Measurements from ENCODE around the gene RBMS2. TPM values are rescaled to one million over a fixed set of nuclear protein-coding genes. Genes with fewer than 3 reads are reported as not detected.

RBMS2 gene
- total and polyA plus RNA-seq, 9 of the 15 experiments (the other 6 are each of a cell fraction or from before 2014, with no cell fraction given), result 0.08 to 10.5 (median 0.31) TPM

DNA sequence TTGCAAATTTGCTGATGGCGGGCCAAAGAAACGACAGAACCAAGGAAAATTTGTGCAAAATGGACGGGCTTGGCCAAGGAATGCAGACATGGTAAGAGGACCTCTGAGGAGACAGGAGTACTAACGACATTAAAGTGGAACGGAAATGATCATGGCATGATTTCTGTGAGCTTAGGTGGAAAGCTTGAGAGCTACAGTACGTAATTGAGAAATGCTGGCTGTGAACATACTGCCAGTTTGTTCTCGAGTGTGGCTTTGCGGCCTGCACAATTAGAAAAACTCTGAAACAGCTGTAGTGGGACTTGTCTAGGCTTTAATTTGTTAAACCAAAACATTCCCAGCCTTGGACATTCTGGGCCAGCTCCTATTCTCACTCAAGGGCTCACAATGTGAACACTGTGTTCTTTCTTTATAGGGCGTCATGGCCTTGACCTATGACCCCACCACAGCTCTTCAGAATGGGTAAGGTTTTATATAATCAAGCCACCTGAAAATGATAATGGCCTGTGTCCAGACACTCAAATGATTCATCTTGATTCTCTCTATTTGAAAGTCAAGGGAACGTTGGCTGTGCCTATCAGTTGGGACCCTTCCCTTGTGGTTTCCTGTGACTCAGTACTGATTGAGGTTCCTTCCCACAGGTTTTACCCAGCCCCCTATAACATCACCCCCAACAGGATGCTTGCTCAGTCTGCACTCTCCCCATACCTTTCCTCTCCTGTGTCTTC lies 60.0 kb downstream of the RBMS2 start (continued):
- TF ChIP-seq TBP (optimal IDR thresholded peaks at IDR 0.05; ENCODE audit: low read depth, low read length), result no peak
- TF ChIP-seq ZNF41 (CRISPR knock-in tag; conservative IDR thresholded peaks at IDR 0.05), result no peak
- TF ChIP-seq, protein P1, sequence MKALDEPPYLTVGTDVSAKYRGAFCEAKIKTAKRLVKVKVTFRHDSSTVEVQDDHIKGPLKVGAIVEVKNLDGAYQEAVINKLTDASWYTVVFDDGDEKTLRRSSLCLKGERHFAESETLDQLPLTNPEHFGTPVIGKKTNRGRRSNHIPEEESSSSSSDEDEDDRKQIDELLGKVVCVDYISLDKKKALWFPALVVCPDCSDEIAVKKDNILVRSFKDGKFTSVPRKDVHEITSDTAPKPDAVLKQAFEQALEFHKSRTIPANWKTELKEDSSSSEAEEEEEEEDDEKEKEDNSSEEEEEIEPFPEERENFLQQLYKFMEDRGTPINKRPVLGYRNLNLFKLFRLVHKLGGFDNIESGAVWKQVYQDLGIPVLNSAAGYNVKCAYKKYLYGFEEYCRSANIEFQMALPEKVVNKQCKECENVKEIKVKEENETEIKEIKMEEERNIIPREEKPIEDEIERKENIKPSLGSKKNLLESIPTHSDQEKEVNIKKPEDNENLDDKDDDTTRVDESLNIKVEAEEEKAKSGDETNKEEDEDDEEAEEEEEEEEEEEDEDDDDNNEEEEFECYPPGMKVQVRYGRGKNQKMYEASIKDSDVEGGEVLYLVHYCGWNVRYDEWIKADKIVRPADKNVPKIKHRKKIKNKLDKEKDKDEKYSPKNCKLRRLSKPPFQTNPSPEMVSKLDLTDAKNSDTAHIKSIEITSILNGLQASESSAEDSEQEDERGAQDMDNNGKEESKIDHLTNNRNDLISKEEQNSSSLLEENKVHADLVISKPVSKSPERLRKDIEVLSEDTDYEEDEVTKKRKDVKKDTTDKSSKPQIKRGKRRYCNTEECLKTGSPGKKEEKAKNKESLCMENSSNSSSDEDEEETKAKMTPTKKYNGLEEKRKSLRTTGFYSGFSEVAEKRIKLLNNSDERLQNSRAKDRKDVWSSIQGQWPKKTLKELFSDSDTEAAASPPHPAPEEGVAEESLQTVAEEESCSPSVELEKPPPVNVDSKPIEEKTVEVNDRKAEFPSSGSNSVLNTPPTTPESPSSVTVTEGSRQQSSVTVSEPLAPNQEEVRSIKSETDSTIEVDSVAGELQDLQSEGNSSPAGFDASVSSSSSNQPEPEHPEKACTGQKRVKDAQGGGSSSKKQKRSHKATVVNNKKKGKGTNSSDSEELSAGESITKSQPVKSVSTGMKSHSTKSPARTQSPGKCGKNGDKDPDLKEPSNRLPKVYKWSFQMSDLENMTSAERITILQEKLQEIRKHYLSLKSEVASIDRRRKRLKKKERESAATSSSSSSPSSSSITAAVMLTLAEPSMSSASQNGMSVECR (CRISPR knock-in tag; IDR thresholded peaks at IDR 0.05), result no peak
- no peak for TF ChIP-seq ZNF134 (CRISPR knock-in tag; conservative IDR thresholded peaks at IDR 0.05)
- TF ChIP-seq, protein P2, sequence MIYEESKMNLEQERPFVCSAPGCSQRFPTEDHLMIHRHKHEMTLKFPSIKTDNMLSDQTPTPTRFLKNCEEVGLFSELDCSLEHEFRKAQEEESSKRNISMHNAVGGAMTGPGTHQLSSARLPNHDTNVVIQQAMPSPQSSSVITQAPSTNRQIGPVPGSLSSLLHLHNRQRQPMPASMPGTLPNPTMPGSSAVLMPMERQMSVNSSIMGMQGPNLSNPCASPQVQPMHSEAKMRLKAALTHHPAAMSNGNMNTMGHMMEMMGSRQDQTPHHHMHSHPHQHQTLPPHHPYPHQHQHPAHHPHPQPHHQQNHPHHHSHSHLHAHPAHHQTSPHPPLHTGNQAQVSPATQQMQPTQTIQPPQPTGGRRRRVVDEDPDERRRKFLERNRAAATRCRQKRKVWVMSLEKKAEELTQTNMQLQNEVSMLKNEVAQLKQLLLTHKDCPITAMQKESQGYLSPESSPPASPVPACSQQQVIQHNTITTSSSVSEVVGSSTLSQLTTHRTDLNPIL (CRISPR knock-in tag; IDR thresholded peaks at IDR 0.05), result no peak
- 0 out of 2 replicates have a peak, but pooled peaks have one; percentile 20 for TF ChIP-seq SMARCC2 (IDR thresholded peaks at IDR 0.05; ENCODE audit: low read depth)
- no peak for TF ChIP-seq EP400 (IDR thresholded peaks at IDR 0.05)
- TF ChIP-seq ZNF175 (CRISPR knock-in tag; IDR thresholded peaks at IDR 0.05; ENCODE audit: low read depth), result no peak
- TF ChIP-seq, protein P3, sequence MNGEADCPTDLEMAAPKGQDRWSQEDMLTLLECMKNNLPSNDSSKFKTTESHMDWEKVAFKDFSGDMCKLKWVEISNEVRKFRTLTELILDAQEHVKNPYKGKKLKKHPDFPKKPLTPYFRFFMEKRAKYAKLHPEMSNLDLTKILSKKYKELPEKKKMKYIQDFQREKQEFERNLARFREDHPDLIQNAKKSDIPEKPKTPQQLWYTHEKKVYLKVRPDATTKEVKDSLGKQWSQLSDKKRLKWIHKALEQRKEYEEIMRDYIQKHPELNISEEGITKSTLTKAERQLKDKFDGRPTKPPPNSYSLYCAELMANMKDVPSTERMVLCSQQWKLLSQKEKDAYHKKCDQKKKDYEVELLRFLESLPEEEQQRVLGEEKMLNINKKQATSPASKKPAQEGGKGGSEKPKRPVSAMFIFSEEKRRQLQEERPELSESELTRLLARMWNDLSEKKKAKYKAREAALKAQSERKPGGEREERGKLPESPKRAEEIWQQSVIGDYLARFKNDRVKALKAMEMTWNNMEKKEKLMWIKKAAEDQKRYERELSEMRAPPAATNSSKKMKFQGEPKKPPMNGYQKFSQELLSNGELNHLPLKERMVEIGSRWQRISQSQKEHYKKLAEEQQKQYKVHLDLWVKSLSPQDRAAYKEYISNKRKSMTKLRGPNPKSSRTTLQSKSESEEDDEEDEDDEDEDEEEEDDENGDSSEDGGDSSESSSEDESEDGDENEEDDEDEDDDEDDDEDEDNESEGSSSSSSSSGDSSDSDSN (IDR thresholded peaks at IDR 0.05; ENCODE audit: borderline replicate concordance in 1 of 2, low read depth in 2 of 2, low read length in 2 of 2), result no peak
- TF ChIP-seq NCOA2 (IDR thresholded peaks at IDR 0.05; ENCODE audit: partially characterized antibody in 2 of 2), result peak in 1 of 2 experiments; percentile 17
- no peak for TF ChIP-seq ZNF232 (CRISPR knock-in tag; IDR thresholded peaks at IDR 0.05)
- no peak for TF ChIP-seq ZNF57 (CRISPR knock-in tag; IDR thresholded peaks at IDR 0.05)
- TF ChIP-seq ZNF431 (CRISPR knock-in tag; IDR thresholded peaks at IDR 0.05), result no peak
- peak; percentile 36; the same call in 1 of the 2 replicates for TF ChIP-seq ZEB2 (IDR thresholded peaks at IDR 0.05)
- TF ChIP-seq POLR2AphosphoS5 (IDR thresholded peaks at IDR 0.05; ENCODE audit: control insufficient read depth, insufficient read depth, low read depth, low read length), result peak; percentile 44; the same call in 1 of the 2 replicates
- no peak for TF ChIP-seq BMI1 (IDR thresholded peaks at IDR 0.05; ENCODE audit: low read length)
- TF ChIP-seq RBM15 (IDR thresholded peaks at IDR 0.05; ENCODE audit: insufficient read depth, low read length), result no peak
- no peak for TF ChIP-seq ESRRA (IDR thresholded peaks at IDR 0.05; ENCODE audit: borderline replicate concordance, low read depth)
- TF ChIP-seq SLC30A9 (CRISPR knock-in tag; IDR thresholded peaks at IDR 0.05), result no peak

Data from K562 (cell line).